ENCODE measurements around the gene RAB12.
"Not testable (repeated sequence)": the region's sequence is repeated elsewhere in the genome, so short reads cannot be mapped to it uniquely, and the experiment has no call there.

Gene RAB12

DNA sequence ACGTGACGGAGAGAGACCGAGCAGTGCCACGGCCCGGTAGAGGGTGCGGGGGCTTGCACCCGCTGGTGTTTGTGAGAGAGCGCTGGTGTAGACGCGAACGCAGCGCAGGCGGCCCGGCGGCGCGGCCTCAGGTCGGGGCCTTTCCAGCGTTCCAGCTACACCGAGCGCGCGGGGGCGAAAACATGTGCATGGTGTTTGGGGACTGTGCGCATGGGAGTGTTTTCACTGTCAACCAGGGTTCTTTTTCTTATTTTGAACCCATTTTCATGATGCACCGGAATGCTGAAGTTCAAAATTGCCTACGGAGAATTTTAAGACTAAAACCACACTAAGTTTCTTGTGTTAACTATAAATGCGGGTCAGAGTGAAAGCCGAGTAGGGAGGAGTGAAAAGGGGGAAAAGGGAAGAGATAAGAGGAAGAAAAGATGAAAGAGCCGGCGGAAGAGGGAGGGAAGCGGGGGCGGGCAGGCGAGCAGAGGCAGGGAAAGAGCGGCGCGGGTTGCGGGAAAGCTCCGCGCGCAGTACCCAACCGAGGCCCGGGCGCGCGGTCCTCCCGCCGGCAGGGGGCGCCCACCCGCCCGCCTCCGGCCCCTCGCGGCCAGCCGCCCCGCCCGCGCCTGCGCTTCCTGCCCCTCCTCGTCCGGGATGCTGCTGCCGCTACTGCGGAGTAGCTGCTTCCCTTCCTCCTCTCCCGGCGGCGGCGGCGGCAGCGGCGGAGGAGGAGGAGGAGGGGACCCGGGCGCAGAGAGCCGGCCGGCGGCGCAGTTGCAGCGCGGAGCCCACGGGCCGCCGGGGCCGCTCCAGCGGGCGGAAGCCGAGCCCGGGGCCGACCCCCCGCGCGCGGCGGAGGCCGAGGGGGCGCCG lies at the start of gene RAB12:
Gene RAB12 (plus strand): TSS at position 643 of the 864 bp plus-strand sequence. CDS start 3 bp downstream, at position 646.
- peak; percentile 76 to 88 for DNase-seq (ENCODE audit: low read depth in 1 of 2, low spot score in 1 of 2)

- no peak for DNase-seq (ENCODE audit: low read depth in 1 of 2, low spot score in 1 of 2)
These were observed 49.5 kb upstream of the RAB12 start for GRCh38 chr18:8559612-8560186.

DNA sequence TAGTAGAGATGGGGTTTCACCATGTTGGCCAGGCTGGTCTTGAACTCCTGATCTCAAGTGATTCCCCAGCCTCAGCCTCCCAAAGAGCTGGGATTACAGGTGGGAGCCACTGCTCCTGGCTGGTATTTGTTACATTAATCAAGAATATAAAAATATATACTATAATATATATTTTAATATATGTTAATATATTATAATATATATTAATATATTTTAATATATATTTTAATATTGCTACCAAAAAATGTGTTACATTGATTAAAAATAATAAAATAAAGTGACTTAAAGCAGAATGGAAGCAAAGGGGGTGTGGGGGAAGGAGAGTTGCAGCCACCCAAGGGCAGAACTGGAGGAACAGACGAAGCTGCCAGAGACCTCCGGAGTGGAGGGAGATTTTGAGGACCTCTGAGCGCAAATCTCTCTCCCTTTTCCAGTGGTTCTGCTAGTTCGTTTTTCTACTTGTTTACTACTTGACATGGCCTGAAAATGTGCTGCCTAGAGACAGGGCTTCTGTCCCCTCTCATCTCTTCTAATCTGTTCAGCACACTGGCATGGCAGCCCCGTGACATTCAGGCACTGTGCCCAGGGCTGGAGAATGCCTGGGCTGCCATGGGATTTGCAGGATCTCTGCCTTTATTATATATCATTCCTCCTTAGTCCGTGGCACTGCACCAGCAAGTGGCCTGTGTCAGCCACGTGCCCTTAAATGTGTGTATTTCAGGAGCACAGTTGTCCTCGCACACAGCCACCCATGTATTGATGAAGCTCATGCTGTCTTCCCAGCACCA lies 47.9 kb upstream of the RAB12 start:
- no peak for DNase-seq (ENCODE audit: low read depth in 1 of 2, low spot score in 1 of 2)

- DNase-seq (ENCODE audit: low read depth in 1 of 2, low spot score in 1 of 2), result no peak
These were observed 47.2 kb upstream of the RAB12 start for GRCh38 chr18:8562070-8562469.

DNA sequence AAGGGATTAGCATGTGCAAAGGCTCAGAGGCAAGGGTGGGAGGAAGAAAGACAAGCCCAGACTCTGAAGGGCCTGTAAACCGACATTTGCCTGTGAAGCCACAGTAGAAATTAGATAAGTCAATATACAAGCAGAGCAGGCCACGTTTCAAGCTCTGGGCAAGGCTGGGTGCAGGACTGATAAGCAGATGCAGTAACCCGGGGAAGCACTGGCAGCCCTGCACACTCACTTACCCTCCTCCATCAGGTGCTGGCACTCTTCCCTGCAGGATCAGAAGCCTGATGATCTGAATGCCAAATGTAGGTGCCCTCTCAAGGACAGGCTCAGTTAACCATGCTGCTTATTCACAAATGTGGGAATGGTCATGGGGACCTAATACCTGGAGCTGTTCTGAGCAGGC lies 46.3 kb upstream of the RAB12 start:
- DNase-seq (ENCODE audit: low read depth in 1 of 2, low spot score in 1 of 2), result no peak

DNA sequence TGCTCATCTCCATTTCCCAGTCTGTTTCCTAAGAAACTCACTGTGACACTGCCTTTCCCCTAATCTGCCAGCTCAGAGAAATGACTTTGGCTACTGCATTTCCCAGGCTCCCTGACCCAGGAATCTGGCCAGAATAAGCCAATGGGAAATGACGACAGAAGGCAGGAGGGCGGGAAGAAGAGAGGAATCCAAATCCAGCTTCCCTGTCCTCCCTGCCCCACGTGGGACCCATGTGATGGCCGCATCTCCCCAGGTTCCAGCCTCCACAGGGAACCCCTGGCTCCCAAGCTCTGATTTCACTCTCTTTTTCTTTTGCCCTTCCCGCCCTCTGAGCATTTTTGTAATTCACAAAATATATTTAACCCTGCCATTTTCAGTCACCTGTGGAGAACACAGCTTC lies 37.8 kb upstream of the RAB12 start:
- DNase-seq (ENCODE audit: low read depth in 1 of 2, low spot score in 1 of 2), result no peak

GRCh38 chr18:8573766-8574165 lies 35.5 kb upstream of the RAB12 start:
- DNase-seq (ENCODE audit: low read depth in 1 of 2, low spot score in 1 of 2), result not testable (repeated sequence)

DNA sequence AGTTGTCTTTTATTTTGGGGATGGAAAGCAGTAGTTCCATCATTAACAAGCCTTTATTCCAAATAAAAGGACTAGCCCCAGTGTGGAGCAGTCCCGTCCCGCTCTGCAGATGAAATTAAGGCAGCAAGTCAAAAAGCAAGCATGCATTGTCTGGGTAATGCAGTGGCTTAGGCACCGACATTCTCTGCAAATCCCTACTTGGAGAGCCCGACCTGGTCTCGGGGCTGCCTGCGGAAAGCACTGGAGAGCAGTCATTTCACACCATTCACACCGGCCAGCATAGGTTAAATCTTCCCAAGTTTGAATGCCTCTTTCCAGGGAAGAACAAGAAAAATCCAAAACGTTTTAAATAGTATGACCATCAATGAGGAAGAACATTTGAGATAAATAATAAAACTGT lies 24.4 kb upstream of the RAB12 start:
- DNase-seq (ENCODE audit: low read depth in 1 of 2, low spot score in 1 of 2), result no peak

- DNase-seq (ENCODE audit: low read depth in 1 of 2, low spot score in 1 of 2), result no peak
These were observed 22.3 kb upstream of the RAB12 start for GRCh38 chr18:8586941-8587340.

DNA sequence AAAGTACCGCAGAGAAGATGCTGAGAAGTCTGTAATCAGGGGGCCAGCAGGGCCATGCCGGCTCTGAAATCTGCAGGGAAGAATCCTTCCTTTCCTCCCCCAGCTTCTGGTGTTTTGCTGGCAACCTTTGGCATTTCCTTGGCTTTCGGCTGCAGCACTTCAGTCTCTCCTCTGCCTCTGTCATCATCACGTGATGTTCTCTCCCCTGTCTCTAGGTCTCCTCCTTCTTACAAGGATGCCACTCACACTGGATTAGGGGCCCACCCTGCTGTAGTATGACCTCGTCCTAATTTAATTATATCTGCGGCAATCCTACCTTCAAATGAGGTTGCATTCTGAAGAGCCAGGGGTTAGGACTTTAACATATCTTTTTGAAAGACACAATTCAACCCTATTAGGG lies 13.8 kb upstream of the RAB12 start:
- DNase-seq (ENCODE audit: low read depth in 1 of 2, low spot score in 1 of 2), result no peak

- DNase-seq (ENCODE audit: low read depth in 1 of 2, low spot score in 1 of 2), result no peak
These were observed 7.8 kb upstream of the RAB12 start for GRCh38 chr18:8601277-8602032.

DNA sequence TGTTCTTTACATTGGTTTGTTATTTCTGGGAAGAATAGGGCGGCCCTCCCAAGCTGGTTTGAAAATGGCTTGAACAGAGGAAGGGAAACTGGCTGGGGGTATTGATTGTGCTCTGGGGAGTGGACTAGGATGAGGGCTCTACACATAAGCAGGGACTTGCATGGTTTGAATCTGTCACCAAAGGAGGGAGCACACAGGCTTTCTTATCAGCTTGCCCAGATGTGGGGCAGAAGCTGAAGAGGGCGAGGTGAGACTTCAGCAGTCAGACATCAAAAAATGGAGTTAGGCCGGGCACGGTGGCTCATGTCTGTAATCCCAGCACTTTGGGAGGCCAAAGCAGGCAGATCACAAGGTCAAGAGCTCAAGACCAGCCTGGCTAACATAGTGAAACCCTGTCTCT lies 7.2 kb upstream of the RAB12 start:
- no peak for DNase-seq (ENCODE audit: low read depth in 1 of 2, low spot score in 1 of 2)

DNA sequence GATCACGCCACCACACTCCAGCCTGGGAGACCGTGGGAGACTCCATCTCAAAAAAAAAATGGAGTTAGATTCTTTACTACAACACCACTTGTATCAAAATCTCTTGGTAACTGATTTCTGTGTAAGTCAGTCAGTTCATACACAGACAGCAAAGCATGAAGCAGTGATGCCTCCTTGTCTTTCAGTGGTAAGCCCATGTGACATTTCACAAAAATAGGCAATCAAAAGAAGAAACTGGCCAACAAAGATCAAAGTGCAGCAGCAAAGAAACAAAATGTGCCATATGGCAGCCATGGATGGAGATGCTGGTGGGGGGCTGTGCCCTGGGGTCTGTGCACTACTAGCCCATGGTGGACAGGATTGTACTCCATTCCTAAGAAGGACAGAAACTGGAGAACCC lies 6.7 kb upstream of the RAB12 start:
- DNase-seq (ENCODE audit: low read depth in 1 of 2, low spot score in 1 of 2), result no peak

- DNase-seq (ENCODE audit: low read depth in 1 of 2, low spot score in 1 of 2), result no peak
These were observed 5.3 kb upstream of the RAB12 start for GRCh38 chr18:8603663-8604520.

- no peak for DNase-seq (ENCODE audit: low read depth in 1 of 2, low spot score in 1 of 2)
These were observed 3.3 kb upstream of the RAB12 start for GRCh38 chr18:8605974-8606373.

GRCh38 chr18:8607776-8608742 lies 1.2 kb upstream of the RAB12 start:
- DNase-seq (ENCODE audit: low read depth in 1 of 2, low spot score in 1 of 2), result no peak

DNA sequence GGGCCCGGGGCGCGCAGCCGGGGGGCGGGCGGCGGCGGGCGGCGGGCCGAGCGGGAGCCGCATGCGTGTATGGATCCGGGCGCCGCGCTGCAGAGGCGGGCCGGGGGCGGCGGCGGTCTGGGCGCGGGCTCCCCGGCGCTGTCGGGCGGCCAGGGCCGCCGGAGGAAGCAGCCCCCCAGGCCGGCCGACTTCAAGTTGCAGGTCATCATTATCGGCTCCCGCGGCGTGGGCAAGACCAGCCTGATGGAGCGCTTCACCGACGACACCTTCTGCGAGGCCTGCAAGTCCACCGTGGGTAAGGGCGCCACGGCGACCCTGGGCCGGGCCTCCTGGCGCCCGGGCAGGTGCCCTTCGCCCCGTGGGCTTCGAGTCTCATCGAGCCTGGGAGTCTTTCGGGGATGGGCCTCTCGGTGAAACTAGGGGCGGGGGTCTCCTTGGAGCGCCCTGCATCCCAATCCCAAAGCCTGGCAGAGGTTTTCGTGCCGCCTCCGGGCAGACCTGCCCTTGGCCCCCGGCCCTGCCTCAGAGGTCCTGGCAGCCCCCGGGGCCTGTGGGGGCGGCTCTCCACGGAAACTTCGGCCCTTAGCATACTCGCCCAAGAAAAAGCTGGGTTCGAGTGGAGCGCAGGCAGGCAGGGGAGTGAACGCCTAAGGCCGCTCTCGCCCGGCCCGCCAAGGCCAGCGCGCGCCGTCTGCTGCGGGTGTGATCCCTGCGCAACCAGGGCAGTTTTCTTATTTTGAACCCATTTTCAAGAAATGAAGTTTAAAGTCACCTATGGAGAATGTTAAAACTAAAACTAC lies 622 bp downstream of the RAB12 start:
- DNase-seq (ENCODE audit: low read depth in 1 of 2, low spot score in 1 of 2), result no peak

DNA sequence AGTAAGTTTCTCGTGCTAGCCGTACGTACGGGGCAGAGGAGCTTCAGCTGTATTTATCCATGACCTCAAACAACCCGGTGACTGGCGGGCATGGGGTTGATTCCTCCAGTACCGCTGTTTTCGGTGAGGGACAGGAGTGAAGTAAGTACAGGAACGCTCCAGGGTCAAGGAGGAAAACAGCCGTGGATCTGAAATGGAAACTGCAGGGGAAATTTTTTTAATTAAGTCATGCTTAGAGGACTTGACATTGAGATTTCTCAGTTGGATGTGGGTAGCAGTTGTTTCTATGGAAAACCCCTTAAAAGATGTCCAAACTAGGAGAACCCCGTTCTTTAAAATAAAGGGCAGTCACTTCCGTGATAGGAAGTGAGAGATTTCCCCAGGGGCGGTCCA lies 1.2 kb downstream of the RAB12 start:
- DNase-seq (ENCODE audit: low read depth in 1 of 2, low spot score in 1 of 2), result no peak

Data from stimulated activated CD4-positive, alpha-beta T cell treated with anti-CD3 and anti-CD28 coated beads, Interleukin-15, amount 100 ng/mL, for 1 hour (primary cell).